Activated naive CD8-positive, alpha-beta T cell (primary cell): ENCODE data around the gene CDKN2B.
"Not testable (repeated sequence)": the region's sequence is repeated elsewhere in the genome, so short reads cannot be mapped to it uniquely, and the experiment has no call there.

Source experiments
- H3K27ac Mint-ChIP-seq: one replicate; pipeline ENCODE4 v1.8.0; 2021; ENCODE audit warnings: mixed read lengths
- H3K27me3 Mint-ChIP-seq: one replicate; pipeline ENCODE4 v1.8.0; 2021; ENCODE audit warnings: mixed read lengths
- H3K36me3 Mint-ChIP-seq: one replicate; pipeline ENCODE4 v1.8.0; 2021; ENCODE audit warnings: mixed read lengths
- H3K4me1 Mint-ChIP-seq: one replicate; pipeline ENCODE4 v1.8.0; 2021; ENCODE audit warnings: low read depth, mixed read lengths
- H3K4me3 Mint-ChIP-seq: one replicate; pipeline ENCODE4 v1.8.0; 2021; ENCODE audit warnings: mild to moderate bottlenecking, mixed read lengths
- H3K9me3 Mint-ChIP-seq: one replicate; pipeline ENCODE4 v1.8.0; 2021; ENCODE audit warnings: low read depth, mixed read lengths

CDKN2B gene

DNA sequence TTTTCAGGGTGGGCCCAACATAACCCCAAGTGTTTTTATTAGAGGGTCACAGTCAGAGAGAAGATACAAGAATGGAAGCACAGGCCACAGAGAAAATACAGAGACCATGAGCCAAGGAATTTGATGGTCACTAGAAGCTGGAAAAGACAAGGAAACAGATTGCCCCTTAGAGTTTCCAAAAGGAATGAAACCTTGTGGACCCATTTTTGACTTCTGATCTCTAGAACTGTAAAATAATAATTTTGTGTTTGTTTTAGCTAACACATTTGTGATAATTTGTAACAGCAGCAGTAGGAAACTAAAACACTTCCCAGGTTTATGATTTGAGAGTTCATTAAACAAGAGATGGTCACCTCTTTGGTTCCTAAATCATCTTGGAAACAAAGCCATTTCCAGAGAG, 36.7 kb downstream of the CDKN2B start:
- Mint-ChIP-seq H3K9me3 (no peaks in the 10 kb centered on the region), H3K4me1 (peaks cover 32% of the 10 kb centered on the region), H3K27ac (no peak overlapping the region), H3K27me3 (peaks cover 57% of the 10 kb centered on the region), H3K4me3 (no peak overlapping the region), H3K36me3 (peaks cover 9% of the 10 kb centered on the region)

DNA sequence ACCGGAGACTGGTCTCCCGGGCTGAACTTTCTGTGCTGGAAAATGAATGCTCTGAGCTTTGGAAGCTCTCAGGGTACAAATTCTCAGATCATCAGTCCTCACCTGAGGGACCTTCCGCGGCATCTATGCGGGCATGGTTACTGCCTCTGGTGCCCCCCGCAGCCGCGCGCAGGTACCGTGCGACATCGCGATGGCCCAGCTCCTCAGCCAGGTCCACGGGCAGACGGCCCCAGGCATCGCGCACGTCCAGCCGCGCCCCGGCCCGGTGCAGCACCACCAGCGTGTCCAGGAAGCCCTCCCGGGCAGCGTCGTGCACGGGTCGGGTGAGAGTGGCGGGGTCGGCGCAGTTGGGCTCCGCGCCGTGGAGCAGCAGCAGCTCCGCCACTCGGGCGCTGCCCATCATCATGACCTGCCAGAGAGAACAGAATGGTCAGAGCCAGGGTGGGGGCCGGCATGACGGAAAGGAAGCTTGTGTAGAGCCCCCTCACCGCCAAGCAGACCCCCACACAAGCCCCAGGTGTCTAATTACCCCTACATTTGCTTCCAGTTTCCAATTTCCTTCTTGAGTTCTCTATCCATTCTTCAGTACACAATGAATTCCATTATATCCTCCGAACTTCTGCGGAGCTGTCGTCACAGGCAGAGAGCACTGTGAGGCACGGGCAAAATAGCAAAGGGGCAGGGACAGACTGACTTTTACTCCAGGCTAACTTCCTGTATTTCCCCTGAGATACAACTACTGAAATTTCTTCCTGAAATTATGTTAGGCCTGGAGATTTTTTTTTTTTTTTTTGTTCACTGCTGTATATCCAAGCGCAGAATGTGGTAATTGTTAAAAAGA, 38.1 kb downstream of the CDKN2B start:
- peaks cover 34% of the 10 kb centered on the region for H3K4me1 Mint-ChIP-seq

DNA sequence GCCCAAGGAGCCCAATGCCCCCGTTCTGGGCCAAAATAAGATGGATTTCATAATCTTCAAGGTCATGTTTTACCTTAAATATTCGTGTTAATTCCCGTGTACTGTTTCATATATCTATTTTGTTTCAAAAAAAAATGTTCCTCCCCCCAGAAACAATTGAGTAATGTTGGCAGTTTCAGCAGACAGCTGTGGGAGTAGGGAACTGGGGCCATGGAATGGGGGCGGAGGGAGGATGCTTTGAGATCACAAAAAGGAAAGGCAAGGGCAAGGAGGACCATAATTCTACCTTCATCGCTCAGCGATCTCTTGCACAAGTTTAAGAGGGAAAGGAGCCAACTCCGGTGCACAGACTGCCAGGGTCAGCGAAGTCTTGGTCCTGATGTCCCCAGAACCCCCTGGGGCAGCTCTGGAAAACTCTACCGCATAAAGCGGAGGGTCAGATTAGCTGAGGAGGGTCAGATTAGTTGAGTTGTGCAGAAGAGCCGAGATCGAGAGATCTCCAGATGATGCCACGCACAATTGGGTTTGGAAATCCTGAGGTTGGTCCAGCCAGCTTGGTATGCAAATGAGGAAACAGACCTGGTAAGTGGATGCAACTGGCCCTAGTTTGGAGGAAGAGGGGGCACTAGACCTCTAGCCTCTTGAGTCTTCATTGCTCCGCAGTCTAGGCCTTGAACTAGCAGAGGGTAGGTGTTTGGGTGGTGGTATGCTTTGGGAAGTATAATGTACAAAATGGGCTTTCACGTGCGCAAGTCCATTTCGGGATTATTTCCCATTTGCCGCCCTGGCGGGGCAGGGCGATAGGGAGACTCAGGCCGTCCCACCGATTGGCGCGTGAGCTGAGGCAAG, 38.9 kb downstream of the CDKN2B start:
- no peak overlapping the region for H3K4me3 Mint-ChIP-seq
- H3K9me3 Mint-ChIP-seq, result peaks cover 3% of the 10 kb centered on the region

More for the DNA sequence above, 38.1 kb downstream of the CDKN2B start:
- H3K27me3 Mint-ChIP-seq, result peaks cover 63% of the 10 kb centered on the region
- peaks cover 11% of the 10 kb centered on the region for H3K36me3 Mint-ChIP-seq
- no peak overlapping the region for H3K4me3 Mint-ChIP-seq
- peak overlapping the region; percentile 58 for H3K27ac Mint-ChIP-seq
- H3K9me3 Mint-ChIP-seq, result peaks cover 3% of the 10 kb centered on the region

DNA sequence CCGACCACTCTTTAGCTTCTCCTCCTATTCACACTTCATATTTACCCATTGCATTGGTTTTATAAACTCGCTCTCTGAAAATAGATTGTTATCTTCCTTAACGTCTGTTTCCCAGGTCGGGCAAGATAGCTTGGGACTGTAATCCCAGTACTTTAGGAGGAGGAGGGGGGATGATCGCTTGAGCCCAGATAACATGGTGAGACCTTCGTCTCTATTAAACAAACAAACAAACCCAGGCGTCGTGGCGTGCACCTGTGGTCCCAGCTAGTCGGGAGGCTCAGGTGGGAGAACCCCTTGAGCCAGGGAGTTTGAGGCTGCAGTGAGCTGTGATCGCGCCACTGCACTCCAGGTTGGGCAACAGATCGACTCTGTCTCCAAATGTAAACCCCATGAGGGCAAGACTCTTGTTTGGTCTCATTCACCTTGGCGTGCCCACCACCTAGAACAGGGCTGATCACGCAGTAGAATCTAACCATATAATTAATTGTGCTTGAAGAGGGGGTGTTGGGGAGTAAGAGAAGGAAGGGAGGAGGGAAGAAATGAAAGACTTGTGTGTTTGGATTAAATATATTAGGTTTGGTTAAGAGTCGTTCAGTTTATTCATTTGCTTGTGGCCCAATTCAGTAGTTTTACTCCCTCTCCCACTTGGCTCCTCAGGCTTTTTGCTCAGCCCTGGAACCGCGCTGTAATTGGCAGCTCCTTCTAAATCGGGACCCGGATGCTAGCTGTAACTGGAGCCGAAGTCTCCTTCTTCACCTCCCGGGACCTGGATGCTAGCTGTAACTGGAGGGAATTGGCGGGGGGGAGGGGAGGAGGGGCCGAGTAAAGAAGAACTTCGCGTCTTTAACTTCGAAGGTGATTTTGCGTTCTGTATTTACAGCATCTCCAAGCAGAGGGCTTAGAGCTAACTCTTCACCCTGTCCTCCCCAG, 39.8 kb downstream of the CDKN2B start:
- Mint-ChIP-seq H3K4me3 (peak overlapping the region; percentile 0), H3K4me1 (peaks cover 36% of the 10 kb centered on the region), H3K9me3 (peaks cover 3% of the 10 kb centered on the region), H3K27ac (peak overlapping the region; percentile 64), H3K36me3 (peaks cover 11% of the 10 kb centered on the region), H3K27me3 (peaks cover 58% of the 10 kb centered on the region)

More for the DNA sequence above, 38.9 kb downstream of the CDKN2B start:
- Mint-ChIP-seq H3K36me3 (peaks cover 11% of the 10 kb centered on the region), H3K27me3 (peaks cover 62% of the 10 kb centered on the region), H3K4me1 (peaks cover 38% of the 10 kb centered on the region), H3K27ac (peak overlapping the region; percentile 64)

DNA sequence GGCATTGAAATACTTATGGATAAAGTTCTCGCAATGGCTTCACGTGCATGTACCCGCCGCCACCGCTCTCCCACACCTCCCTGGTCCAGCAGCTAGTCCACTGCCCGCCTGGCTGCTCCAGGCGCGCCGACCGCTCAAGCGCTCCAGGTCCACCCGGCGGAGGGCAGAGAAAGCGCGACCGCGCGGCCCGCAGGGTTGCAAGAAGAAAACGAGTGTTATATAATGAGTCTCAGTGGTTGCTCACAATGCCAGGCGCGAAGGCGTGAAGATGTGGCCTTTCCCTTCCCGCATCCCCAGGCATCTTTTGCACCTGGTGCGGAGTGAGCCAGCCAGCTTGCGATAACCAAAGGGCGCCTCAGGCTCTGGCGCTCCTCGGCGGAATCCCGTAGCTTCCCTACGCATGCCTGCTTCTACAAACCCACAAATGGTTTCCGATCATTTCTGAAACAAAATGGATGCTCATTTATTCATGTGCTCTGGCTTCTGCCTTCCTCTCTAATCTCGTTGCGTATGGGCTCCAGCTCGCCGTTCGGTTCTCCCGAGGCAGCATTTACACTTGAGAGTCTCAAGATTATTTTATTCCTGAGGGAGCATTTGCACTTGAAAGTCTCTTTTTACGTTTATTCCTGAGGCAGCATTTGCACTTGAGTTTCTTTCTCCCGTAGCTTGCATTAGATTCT, 40.6 kb downstream of the CDKN2B start:
- Mint-ChIP-seq H3K27me3 (peaks cover 59% of the 10 kb centered on the region), H3K9me3 (peaks cover 3% of the 10 kb centered on the region), H3K36me3 (peaks cover 11% of the 10 kb centered on the region), H3K4me3 (peak overlapping the region; percentile 0), H3K4me1 (peaks cover 34% of the 10 kb centered on the region), H3K27ac (peak overlapping the region; percentile 4)

DNA sequence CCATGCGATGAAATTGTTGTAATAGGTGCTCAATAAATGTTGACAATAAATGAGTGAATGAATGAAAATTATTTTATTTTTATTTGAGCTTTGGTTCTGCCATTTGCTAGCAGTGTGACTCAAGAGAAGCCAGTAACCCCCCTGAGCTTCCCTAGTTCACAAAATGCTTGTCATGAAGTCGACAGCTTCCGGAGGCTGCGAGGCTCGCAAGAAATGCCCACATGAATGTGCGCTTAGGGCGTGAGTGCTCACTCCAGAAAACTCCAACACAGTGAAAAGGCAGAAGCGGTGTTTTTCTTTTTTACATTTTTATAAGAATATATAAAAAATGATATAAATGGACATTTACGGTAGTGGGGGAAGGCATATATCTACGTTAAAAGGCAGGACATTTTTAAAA, 41.4 kb downstream of the CDKN2B start:
- Mint-ChIP-seq H3K9me3 (peaks cover 3% of the 10 kb centered on the region), H3K27ac (no peak overlapping the region), H3K27me3 (peaks cover 64% of the 10 kb centered on the region), H3K4me3 (no peak overlapping the region), H3K36me3 (peaks cover 11% of the 10 kb centered on the region), H3K4me1 (peaks cover 32% of the 10 kb centered on the region)

DNA sequence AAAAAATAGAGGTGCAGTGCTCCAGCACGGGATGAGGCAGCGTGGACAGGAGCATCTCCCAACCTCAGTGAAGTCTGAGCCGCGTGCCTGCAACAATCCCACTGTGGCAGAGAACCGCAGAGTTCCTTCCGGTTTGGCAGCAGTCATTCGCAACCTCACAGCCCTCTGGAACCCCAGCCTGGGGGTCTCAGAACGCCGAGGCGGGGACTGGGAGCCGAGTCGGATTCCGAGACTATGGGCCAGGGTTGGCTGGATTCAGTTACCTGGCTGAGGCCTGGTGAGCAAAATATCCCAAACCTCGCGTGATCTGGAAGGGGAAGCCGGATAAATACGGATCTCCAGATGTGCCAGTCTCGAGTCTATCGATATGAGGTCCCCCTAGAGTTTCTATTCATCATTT, 41.9 kb downstream of the CDKN2B start:
- Mint-ChIP-seq H3K36me3 (peaks cover 11% of the 10 kb centered on the region), H3K4me3 (no peak overlapping the region), H3K27ac (no peak overlapping the region), H3K27me3 (peaks cover 63% of the 10 kb centered on the region), H3K9me3 (peaks cover 3% of the 10 kb centered on the region), H3K4me1 (peaks cover 31% of the 10 kb centered on the region)

DNA sequence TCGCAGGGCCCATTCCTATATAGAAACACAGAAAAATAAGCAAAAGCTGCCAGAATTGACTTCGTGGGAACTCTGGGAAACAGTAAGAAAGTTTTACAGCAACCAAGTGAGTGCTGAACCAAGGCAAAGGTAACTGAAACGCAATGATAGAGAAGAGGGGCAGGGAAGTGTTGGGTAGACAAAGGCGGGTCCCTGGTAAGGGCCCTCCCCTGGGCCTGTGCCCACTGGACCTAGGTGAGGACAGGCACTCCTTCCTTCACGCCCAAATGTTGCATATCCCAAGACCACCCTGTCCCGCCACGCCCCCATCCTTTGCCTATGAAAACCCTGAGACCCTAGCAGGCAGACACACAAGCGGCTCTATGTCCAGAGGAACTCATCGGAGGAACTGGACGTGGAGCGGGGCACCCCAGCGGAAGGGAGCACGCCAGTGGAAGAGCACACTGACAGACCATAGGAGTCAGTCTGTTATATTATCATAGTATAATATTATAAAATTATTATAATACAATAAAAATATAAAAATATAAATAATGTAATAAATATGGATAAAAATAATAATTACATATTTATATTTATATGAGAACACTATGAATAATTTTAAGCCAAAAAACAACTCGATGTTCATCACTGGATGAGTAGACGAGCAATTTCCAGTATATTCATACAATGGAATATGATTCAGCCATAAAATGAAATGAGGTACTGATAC, 42.8 kb downstream of the CDKN2B start:
- peaks cover 29% of the 10 kb centered on the region for H3K4me1 Mint-ChIP-seq
- peaks cover 3% of the 10 kb centered on the region for H3K9me3 Mint-ChIP-seq
- peak overlapping the region; percentile 41 for H3K4me3 Mint-ChIP-seq
- no peak overlapping the region for H3K27ac Mint-ChIP-seq
- H3K27me3 Mint-ChIP-seq, result peaks cover 61% of the 10 kb centered on the region
- peaks cover 11% of the 10 kb centered on the region for H3K36me3 Mint-ChIP-seq

DNA sequence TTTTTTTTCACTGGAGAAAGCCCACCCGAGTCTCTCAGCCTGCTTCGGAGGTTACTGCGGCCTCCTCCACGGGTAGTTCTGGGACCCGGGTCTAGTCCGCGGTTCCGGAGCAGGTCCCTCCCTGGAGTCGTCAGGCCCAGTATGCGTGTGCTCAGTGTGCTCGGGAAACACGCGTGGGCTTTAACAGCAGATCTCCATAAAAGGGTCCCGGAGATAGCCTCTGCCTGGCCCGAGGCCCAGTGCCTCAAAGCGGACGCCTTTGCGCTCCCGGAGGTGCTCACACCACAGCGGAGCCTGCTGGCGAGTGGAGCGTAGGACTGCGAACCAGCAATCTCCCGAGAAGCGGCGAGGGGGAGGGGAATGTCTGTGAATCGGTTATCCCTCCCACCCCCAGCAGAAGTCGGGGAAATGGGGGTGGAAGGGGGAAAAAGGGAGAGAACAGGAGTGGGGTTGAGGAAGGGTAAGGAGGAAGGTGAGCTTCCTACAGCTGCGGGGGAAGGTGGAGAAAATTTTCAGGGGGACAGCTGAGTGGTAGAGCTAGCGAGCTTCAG, 43.6 kb downstream of the CDKN2B start:
- Mint-ChIP-seq H3K36me3 (peaks cover 11% of the 10 kb centered on the region), H3K27me3 (peaks cover 60% of the 10 kb centered on the region), H3K27ac (peak overlapping the region; percentile 34), H3K4me3 (peak overlapping the region; percentile 57), H3K9me3 (peaks cover 3% of the 10 kb centered on the region), H3K4me1 (peaks cover 27% of the 10 kb centered on the region)

DNA sequence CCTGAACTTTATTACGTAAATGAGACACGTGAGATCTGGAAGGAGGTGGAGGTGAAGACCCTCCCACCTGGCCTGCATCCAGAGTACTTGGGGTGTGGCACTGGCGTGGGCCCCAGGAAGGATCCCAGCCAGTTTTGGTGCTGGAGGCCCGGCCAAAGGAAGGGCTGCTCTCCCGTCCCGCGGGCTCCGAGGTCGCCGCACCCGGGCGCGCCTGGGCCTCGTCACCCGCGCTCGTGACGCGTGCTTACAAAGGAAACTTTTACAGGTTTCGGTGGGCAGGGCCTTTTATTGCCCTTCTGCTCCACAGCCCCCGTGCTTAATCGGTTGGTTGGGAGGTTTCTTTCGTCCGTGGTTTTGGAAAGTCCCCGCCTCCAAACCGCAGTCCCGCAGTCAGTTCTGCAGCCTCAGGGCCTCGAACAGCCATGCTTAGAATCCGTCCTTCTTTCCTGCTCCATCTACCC, 44.1 kb downstream of the CDKN2B start:
- peak overlapping the region; percentile 34 for H3K27ac Mint-ChIP-seq
- H3K27me3 Mint-ChIP-seq, result peaks cover 58% of the 10 kb centered on the region
- peak overlapping the region; percentile 57 for H3K4me3 Mint-ChIP-seq
- peaks cover 8% of the 10 kb centered on the region for H3K36me3 Mint-ChIP-seq
- peaks cover 25% of the 10 kb centered on the region for H3K4me1 Mint-ChIP-seq
- peaks cover 3% of the 10 kb centered on the region for H3K9me3 Mint-ChIP-seq

DNA sequence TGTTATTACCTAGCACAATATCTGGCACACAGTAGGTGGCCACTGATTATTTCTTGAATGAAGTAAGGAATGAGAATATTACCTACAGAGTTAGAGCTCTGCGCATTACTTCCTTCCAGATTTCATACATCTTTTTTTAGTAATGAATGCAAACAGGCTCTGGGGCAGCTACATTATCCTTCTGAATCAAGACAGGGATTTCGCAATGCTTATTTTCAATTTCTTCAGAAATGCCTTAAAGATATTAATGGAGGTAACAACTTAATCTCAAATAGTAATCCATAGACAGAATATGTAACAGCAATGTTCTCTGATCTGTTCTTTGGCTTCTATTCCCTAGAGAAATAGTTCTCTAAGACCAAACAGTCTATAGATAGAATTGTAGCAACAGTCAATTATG, 47.5 kb downstream of the CDKN2B start:
- peaks cover 17% of the 10 kb centered on the region for H3K4me1 Mint-ChIP-seq
- H3K36me3 Mint-ChIP-seq, result no peaks in the 10 kb centered on the region
- H3K9me3 Mint-ChIP-seq, result peaks cover under 1% of the 10 kb centered on the region
- H3K4me3 Mint-ChIP-seq, result no peak overlapping the region
- H3K27me3 Mint-ChIP-seq, result peaks cover 42% of the 10 kb centered on the region
- H3K27ac Mint-ChIP-seq, result no peak overlapping the region

DNA sequence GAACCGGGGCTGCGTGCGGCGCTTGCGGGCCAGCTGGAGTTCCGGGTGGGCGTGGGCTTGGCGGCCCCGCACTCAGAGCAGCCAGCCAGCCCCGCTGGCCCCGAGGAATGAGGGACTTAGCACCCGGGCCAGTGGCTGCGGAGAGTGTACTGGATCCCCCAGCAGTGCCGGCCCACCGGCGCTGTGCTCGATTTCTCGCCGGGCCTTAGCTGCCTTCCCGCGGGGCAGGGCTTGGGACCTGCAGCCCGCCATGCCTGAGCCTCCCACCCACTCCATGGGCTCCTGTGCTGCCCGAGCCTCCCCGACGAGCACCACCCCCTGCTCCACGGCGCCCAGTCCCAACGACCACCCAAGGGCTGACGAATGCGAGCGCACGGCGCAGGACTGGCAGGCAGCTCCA, 49.8 kb downstream of the CDKN2B start:
- not testable (repeated sequence) for H3K9me3 Mint-ChIP-seq, H3K27ac Mint-ChIP-seq, H3K4me1 Mint-ChIP-seq, H3K4me3 Mint-ChIP-seq, H3K36me3 Mint-ChIP-seq
- peaks cover 33% of the 10 kb centered on the region for H3K27me3 Mint-ChIP-seq

DNA sequence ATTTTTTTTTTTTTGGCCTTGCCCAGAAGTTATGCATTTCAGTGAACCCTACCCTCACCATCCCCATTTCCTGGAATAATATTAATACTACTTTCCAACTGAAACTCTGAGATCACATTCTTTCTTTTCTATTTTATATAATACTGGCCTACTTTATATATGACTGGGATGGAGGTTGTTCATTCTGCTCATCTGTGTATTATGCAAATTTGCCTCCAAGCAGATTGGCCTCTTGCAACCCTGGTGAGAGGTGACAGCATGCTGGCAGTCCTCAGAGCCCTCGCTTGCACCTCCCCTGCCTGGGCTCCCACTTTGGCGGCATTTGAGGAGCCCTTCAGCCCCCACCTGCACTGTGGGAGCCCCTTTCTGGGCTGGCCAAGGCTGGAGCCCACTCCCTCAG, 50.3 kb downstream of the CDKN2B start:
- Mint-ChIP-seq H3K4me3 (no peak overlapping the region), H3K36me3 (no peaks in the 10 kb centered on the region), H3K27me3 (peaks cover 32% of the 10 kb centered on the region), H3K4me1 (no peaks in the 10 kb centered on the region), H3K9me3 (no peaks in the 10 kb centered on the region), H3K27ac (no peak overlapping the region)
